GM19372 (cell line): Measurements from ENCODE around the gene LIPC.

Experiments
- ATAC-seq: cut with Tn5 transposase; IDR thresholded peaks from one replicate; pipeline ENCODE4 v1.9.1; 2021; ENCODE audit warnings: mild to moderate bottlenecking, low read depth, moderate library complexity; ENCODE audit not compliant: unreplicated experiment

The LIPC gene

DNA sequence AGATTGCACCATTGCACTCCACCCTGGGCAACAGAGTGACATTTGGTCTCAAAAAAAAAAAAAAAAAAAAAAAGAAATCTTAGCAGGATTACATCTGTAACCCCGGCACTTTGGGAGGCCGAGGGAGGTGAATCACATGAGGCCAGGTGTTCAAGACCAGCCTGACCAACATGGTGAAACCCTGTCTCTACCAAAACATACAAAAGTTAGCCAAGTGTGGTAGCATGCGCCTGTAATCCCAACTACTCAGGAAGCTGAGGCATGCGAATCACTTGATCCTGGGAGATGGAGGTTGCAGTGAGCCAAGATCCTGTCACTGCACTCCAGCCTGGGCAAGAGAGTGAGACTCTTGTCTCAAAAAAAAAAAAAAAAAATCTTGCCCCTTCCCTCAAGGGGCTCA lies 40.4 kb downstream of the LIPC start:
- no peak for ATAC-seq

DNA sequence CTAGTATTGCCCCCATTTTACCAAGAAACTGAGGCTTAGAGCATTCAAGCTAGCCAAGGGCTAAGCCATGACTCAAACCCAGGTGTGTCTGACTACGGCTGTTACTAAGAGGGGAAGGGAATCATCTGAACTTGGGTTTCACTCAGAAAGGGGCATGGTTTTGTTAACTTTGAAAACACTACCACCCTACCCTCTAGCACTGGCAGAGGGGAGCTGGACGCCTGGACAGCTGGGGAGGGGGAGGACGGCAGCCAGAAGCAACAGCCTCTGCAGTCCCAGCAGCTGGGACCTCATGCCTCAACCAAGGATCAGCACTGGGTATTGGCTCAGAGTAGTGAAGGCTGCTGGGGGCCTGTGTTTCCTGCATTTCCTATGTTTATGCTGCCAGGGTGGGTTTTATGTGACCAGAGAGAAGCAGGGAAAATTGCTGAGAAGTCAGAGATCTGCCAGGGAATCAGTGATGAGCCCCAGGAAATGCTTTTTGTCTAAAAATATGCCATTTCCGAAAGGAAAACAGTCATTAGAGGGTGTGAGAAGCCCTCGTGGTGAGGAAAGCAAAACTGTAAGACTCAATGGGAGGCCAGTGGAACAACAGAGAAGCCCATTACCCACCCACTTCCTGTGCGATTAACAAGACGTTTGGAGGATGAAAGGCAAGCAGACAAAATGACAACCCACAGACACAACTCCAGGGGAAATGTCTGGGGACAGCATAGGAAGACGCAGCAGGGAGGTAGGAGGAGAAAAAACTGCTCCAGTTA lies 41.2 kb downstream of the LIPC start:
- no peak for ATAC-seq

DNA sequence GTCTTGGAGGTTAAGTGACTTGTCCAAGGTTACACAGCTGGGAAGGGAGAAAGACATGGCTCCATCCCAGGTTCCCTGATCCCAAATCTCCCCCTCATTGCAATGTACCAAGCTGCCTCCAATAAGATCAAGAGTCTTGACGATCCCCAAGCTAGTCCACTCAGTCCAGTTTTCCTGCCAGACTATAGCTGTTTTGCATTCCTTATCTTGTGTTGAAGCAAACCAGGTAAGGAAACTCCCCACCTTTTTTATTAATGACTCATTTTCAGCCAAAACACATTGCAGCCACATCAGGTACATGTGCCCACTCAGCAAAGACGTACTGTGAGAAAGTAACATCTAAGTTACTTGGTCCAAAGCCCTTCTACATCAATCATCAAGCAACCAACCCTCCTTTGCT lies 41.9 kb downstream of the LIPC start:
- no peak for ATAC-seq

DNA sequence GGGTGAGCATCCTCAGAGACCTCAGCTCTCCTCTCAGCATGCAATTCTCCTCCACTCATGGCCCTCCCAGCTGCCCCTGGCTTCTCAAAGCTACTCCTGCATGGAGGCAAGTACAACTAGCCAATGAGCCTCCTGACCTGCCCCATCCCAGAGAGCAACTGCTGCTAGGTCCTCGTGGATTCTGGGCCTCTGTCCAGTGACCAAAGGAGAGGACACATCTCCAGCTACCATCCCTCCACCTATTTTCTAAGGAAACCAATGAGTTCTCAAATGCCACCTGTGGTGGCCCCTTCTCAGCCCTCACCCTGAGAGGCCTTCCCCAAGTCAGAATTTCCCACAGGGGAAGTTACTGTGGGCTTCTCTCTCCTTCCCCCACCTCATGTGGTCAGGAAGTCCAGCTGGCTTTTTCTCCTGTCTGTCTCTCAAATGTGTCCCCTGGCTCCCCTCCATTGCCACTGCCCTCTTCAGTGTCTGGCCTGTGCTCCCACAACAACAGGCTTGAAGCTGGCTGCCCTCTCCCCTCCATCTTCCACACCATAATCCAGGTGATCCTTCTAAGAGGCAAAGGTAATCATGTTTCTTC lies 43.0 kb downstream of the LIPC start:
- ATAC-seq: no peak

DNA sequence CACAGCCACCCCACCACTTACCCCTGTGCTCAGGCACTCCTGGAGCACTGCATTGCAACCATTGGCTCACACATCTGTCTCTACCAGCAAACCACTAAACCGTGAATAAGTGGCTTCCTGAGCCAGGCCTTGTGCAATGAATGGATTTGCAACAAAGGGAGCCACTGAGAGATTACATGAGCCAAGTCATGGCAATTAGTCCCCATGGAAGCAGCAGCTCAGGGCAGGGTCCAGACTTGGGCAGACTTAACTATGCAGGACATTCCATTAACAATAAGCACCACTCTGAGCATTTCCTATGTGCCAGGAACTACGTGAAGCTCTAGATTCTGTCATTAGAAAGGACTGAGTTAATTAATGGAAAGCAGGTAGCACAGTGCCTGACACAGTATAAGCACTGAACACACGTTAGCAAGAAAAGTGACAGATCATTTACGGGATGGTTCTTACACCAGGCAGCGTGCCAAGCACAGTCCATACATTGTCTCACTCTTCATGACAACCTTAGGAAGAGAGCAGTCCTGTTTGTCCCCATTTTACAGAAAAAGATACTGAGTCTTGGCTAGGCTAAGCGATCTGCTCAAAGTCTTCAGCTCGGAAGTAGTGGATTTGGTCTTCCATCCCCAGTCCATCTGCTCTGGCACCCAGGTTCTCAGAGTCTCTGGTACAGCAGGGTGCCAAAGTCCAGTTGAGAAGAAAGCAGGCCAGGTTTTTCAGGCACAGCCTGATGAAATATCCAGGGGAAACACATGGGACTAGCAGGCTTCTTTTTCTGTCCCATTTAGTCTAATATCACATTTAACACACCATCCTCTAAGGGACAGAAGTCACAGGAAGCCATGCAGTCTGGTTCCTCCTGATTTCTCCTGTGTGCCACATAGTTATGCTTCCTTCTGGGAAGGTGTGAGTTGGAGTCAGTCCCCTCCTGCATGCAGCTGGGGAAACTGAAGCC lies 44.1 kb downstream of the LIPC start:
- no peak for ATAC-seq

DNA sequence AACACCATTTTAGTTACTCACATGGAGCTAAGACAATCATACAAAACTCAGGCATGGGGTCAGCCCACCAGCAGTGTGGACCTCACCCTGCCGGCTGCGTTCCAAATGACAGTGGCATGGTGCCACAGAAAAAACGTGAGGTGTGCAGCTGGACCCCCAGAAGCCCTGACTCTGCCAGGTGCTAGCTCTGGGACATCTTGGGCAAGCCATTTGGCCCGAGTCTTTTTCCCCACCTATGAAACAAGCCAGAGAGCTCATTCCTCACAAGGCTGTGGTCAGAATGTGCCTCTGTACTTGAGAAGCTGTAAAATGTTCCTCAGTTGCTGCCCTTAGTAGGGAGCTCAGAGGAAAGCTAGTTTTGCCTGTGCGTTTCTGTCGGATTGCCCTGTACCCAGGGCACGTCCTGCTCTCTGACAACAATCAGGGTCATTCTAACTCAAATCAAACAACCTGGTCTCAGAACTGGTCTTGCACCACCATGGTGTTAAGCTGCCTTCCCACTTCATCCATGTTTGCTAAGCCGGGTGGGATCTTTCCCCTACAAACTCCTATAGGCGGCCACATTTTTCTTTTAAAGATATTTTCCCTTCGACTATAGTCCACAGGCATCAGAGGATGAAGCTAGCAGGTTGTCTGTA lies 44.9 kb downstream of the LIPC start:
- no peak for ATAC-seq

- ATAC-seq: no peak
Observed at GRCh38 chr15:58477170-58477569, 45.4 kb downstream of the LIPC start.

- ATAC-seq: no peak
Observed at GRCh38 chr15:58478035-58478434, 46.2 kb downstream of the LIPC start.

- ATAC-seq: no peak
Observed at GRCh38 chr15:58478579-58478978, 46.8 kb downstream of the LIPC start.

GRCh38 chr15:58479941-58480340 lies 48.1 kb downstream of the LIPC start:
- ATAC-seq: no peak

DNA sequence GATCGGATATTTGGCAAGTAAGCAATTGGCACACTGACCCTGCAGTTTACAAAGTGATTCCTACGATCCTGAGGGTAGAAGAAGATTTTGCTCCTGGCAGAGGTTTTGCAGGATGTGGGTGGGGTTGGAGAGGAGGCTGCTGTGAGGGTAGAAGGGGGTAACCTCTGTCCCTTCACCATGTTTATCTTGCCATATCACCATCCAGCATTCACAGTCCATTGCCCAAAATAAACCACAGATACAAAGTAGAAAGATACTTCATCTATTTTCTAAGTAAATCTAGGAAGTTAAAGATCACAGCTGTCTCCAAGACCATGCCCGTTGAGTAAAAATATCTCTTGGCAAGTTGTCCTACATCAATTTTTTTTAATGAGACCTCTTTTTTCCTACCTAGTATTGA lies 51.6 kb downstream of the LIPC start:
- ATAC-seq: no peak

DNA sequence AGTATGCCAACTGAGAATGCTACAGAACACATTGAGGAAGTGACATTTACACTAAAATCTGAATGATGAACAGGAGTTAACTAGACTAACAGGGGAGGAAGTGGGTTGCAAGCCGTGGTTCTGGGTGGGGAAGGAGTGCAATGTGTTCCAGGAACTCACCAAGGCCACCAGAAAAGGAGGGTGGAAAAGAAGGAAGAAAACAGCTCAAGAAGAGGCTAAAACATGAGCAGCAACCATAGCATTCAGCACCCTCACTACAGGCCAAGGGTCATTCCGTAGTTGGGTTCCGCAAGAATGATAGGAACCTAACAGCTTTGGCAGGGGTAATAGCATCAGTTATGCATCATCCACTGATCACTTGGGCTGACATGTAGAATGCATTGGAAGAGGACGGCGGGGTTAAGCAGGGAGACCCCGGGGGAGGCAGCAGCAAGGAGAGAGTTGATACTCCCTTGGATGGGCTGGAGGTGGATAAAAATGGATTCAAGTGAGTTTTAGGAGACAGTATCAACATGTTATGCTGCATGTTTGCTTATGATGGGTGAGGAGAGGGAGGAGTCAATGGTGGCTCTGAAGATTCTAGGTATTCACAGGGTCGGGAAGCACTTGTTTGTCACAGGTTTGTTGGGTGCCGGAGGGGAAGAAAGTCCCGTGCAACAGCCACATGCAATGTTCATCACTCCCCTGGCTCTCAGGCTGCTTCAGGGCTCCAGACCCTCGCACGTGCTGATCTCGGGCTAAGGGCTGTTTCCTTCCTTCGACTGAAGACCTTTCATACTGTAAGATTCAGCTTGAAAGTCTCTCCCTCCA lies 53.2 kb downstream of the LIPC start:
- ATAC-seq: no peak

- ATAC-seq: no peak
Observed at GRCh38 chr15:58486062-58486461, 54.3 kb downstream of the LIPC start.

GRCh38 chr15:58486564-58486963 lies 54.8 kb downstream of the LIPC start:
- no peak for ATAC-seq

DNA sequence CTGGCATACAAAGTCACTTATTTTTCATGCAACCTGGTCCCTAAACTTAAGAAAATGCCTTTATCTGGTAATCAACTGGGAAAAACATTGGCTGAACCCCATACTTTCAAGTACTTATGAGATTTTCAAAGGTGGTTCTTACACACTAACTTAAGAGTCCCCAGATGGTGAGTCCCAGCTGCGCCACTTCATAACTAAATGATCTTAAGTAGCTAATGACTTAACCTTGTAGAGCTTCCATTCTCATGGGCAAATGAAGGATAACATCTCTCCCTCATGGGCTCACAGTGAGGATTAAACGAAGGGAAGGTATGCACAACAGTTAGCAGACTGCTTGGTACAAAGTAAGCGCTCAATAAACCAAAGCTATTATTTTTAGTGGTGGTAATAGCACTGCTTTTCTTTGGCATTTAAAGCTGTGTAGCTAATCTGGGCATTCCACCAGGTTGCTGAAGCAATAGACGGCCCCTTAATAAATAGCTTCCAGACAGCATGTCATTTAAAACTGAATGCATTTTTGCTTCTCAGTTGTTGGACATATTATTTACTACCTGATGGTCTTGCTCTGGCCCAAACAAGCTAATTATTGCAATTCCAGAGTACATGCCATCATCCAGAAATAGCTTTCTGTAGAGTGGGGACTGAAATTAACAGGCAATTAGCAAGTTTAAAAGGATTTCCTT lies 55.4 kb downstream of the LIPC start:
- ATAC-seq: no peak

DNA sequence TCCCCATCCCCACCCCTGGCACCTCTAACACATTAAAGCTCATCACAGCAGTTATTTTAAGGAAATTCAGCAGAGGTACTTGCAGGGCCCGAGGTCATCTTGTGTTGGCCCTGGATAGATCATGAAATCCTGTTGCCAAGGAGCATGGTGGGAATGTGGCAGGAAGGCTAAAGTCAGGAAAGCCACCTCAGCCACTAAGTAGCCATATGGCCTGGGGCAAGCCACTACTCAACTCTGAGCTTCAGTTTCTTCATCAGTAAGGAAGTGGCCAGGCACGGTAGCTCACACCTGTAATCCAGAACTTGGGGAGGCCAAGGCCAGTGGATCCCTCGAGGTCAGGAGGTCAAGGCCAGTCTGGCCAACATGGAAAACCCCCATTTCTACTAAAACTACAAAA lies 55.9 kb downstream of the LIPC start:
- ATAC-seq: no peak

- ATAC-seq: no peak
Observed at GRCh38 chr15:58489289-58490085, 57.7 kb downstream of the LIPC start.

- ATAC-seq: no peak
Observed at GRCh38 chr15:58490086-58490887, 58.5 kb downstream of the LIPC start.
